VCaP (cell line): ENCODE data around the gene ATP2C2.

ENCODE experiments used
- H3K27ac ChIP-seq: fragments of 450-650 bp; 2 replicates; pipeline ENCODE4 v1.5.1; 2017
- TF ChIP-seq, protein P1 (sequence below): fragments of 450-650 bp; conservative IDR thresholded peaks from 2 replicates; pipeline ENCODE4 v1.5.1; 2017; ENCODE audit warnings: mild to moderate bottlenecking, moderate library complexity

The ATP2C2 gene

GRCh38 chr16:84425696-84426095 is 57.4 kb downstream of the ATP2C2 start:
- TF ChIP-seq, protein P1, sequence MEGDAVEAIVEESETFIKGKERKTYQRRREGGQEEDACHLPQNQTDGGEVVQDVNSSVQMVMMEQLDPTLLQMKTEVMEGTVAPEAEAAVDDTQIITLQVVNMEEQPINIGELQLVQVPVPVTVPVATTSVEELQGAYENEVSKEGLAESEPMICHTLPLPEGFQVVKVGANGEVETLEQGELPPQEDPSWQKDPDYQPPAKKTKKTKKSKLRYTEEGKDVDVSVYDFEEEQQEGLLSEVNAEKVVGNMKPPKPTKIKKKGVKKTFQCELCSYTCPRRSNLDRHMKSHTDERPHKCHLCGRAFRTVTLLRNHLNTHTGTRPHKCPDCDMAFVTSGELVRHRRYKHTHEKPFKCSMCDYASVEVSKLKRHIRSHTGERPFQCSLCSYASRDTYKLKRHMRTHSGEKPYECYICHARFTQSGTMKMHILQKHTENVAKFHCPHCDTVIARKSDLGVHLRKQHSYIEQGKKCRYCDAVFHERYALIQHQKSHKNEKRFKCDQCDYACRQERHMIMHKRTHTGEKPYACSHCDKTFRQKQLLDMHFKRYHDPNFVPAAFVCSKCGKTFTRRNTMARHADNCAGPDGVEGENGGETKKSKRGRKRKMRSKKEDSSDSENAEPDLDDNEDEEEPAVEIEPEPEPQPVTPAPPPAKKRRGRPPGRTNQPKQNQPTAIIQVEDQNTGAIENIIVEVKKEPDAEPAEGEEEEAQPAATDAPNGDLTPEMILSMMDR, result no peak
- H3K27ac ChIP-seq, result no peak overlapping the region

GRCh38 chr16:84426804-84427203 is 58.5 kb downstream of the ATP2C2 start:
- TF ChIP-seq, protein P1, result no peak
- H3K27ac ChIP-seq, result no peak overlapping the region

- TF ChIP-seq, protein P1, result no peak
- no peak overlapping the region for H3K27ac ChIP-seq
Observed at GRCh38 chr16:84427553-84427952, 59.2 kb downstream of the ATP2C2 start.

DNA sequence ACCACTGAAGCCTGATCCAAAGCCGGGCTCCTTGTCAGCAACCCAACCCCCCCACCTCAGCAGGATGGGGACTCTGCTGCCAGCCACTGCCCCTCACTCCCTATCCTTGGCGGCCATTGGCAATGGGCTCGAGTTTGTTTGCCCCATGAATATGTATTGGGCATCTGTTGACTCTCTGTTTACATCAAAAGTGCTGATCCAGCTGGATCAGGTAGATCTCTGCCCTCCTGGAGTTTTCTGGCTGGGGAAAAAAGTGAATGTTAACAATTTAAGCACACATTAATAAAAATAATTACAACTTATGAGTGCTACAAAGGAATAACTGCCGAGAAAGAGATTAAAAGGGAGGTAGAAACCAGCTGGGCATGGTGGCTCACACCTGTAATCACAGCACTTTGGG is 62.5 kb downstream of the ATP2C2 start:
- no peak overlapping the region for H3K27ac ChIP-seq
- TF ChIP-seq, protein P1, result no peak

DNA sequence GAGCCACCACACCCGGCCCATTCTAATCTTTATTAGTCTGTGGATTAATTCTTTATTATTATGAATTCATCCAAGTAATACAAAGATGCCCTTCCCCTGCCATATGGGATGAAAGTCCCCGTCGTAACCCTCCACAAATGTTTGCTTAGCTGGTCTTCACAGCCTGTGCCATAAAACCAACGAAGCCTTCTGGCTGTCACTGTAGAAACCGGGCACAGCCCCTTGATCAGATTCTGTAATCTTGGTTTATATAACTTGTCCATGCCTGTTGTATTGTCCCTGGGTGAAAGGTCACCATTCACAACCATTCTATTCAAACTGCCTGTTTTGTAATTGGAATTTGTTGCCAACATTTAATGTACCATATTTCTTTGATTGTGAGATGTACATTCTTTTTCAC is 66.5 kb downstream of the ATP2C2 start:
- TF ChIP-seq, protein P1, result no peak
- peak overlapping the region; percentile 61 for H3K27ac ChIP-seq

- TF ChIP-seq, protein P1, result no peak
- peak overlapping the region; percentile 61 for H3K27ac ChIP-seq
Observed at GRCh38 chr16:84436196-84436595, 67.9 kb downstream of the ATP2C2 start.

GRCh38 chr16:84438971-84439696 is 70.8 kb downstream of the ATP2C2 start:
- H3K27ac ChIP-seq, result peak overlapping the region; percentile 88
- TF ChIP-seq, protein P1, result no peak
